ENCODE measurements around the gene MYCT1.

The MYCT1 gene

GRCh38 chr6:152769159-152769558 lies 71.5 kb downstream of the MYCT1 start:
- H3K27ac ChIP-seq: no peak overlapping the region
- no peaks in the 10 kb centered on the region for H3K36me3 ChIP-seq (replicated peaks)
- no peak for TF ChIP-seq CTCF (IDR thresholded peaks at IDR 0.05; ENCODE audit: low read depth, low read length, missing control alignments)
- no peak overlapping the region for H3K4me3 ChIP-seq (ENCODE audit: low read depth, low read length)
- in situ Hi-C loops (cut with HindIII; ENCODE audit: low pct_ligation_motif_present, low sequenced_read_pairs): loop anchor here (25.0 kb wide), 1 partner anchor 168 kb away; no protein-coding TSS in a partner anchor
- DNase-seq: no peak
- H3K27me3 ChIP-seq (replicated peaks): no peaks in the 10 kb centered on the region

- in situ Hi-C loops (cut with HindIII; ENCODE audit: low pct_ligation_motif_present, low sequenced_read_pairs): loop anchor here (25.0 kb wide), 1 partner anchor 167 kb away; no protein-coding TSS in a partner anchor
- no peak for TF ChIP-seq CTCF (IDR thresholded peaks at IDR 0.05; ENCODE audit: low read depth, low read length, missing control alignments)
- H3K36me3 ChIP-seq (replicated peaks): no peaks in the 10 kb centered on the region
Observed at GRCh38 chr6:152769993-152770392, 72.3 kb downstream of the MYCT1 start.

GRCh38 chr6:152771061-152771687 lies 73.5 kb downstream of the MYCT1 start:
- no peaks in the 10 kb centered on the region for H3K36me3 ChIP-seq (replicated peaks)
- H3K27me3 ChIP-seq (replicated peaks): no peaks in the 10 kb centered on the region
- DNase-seq: no peak
- TF ChIP-seq CTCF (IDR thresholded peaks at IDR 0.05; ENCODE audit: low read depth, low read length, missing control alignments): no peak
- in situ Hi-C loops (cut with HindIII; ENCODE audit: low pct_ligation_motif_present, low sequenced_read_pairs): loop anchor here (25.0 kb wide), 1 partner anchor 166 kb away; no protein-coding TSS in a partner anchor
- no peak overlapping the region for H3K4me3 ChIP-seq (ENCODE audit: low read depth, low read length)
- no peak overlapping the region for H3K27ac ChIP-seq

More at GRCh38 chr6:152769993-152770392, 72.3 kb downstream of the MYCT1 start:
- Histone ChIP-seq H3K27ac (no peak overlapping the region), H3K27me3 (replicated peaks) (no peaks in the 10 kb centered on the region), H3K4me3 (ENCODE audit: low read depth, low read length) (no peak overlapping the region)
- no peak for DNase-seq
